Activated CD8-positive, alpha-beta memory T cell treated with anti-CD3 and anti-CD28 coated beads for 24 hours (primary cell): ENCODE results near the gene PLPPR3.

ENCODE experiments used
- DNase-seq: peaks from one replicate; pipeline ENCODE4 v3.0.0-alpha.2; 2020

The PLPPR3 gene, protein sequence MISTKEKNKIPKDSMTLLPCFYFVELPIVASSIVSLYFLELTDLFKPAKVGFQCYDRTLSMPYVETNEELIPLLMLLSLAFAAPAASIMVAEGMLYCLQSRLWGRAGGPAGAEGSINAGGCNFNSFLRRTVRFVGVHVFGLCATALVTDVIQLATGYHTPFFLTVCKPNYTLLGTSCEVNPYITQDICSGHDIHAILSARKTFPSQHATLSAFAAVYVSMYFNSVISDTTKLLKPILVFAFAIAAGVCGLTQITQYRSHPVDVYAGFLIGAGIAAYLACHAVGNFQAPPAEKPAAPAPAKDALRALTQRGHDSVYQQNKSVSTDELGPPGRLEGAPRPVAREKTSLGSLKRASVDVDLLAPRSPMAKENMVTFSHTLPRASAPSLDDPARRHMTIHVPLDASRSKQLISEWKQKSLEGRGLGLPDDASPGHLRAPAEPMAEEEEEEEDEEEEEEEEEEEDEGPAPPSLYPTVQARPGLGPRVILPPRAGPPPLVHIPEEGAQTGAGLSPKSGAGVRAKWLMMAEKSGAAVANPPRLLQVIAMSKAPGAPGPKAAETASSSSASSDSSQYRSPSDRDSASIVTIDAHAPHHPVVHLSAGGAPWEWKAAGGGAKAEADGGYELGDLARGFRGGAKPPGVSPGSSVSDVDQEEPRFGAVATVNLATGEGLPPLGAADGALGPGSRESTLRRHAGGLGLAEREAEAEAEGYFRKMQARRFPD

DNA sequence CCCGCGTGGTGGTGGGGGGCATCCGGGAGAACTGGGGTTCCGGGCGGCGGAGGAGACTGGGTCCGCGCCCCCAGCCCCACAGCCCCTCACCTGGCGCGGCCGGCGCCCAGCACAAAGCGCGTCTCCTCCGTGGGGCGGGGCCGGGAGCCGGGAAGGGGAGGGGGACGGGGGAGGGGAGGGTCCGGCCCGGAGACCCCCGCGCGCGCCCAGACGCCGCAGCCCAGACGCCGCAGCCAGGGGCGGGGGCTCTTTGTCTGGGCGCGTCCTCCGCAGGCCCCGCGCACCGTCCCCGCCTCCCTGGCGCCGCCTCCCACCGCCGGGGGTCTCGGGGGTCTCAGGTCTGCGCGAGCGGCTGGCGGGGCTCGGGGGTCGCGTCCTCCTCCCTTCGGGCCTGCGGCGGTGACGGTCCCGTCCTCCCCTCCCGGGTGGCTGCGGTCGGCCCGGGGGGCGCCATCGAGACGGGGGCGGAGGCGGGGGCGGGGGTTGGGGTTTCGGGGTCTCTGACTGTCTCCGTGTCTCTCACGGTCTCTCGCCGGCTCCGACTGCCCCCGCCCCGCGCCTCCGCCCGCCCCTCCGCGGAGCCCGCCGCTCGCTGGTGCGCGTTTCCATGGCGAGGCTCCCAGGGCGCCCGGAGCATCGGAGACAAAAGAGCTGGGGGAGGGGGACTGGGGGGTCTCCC, at the start of gene PLPPR3:
Gene PLPPR3 (minus strand): TSS at position 131 of the 679 bp plus-strand sequence. CDS start 396 bp downstream, outside the sequence.
- no peak for DNase-seq

DNA sequence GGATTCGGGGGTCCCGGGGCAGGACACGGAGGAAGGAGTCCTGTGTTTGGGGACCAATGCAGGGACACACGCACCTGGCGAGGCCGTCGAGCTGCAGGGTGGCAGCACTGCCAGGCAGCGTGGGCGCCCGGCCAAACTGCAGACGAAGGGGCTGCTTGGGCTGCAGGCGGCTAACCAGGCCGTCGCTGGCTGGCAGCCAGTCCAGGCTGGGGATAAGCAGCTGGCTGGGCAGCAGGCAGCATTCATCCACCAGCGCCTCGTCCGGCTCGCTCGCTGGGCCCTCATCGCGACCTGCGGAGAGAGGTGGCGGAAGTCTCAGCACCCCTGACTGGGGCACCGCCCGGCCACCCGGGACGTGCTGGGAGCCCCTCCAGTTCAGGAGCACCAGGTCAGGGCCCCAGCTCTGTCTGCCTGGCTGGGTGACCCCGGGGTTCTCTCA, 49.2 kb upstream of the PLPPR3 start:
- DNase-seq = no peak

DNA sequence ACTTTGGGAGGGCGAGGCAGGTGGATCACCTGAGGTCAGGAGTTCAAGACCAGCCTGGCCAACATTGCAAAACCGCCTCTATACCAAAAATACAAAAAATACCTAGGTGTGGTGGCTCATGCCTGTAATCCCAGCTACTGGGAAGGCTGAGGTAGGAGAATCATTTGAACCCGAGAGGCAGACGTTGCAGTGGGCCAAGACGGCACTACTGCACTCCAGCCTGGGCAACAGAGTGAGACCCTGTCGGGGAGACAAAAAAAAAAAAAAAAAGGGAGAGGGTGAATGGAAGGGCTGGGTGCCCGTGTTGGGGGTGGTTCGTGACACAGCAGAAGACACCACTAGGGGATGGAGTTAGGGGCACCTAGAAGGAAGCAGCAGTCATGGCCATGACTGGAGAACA, 48.6 kb upstream of the PLPPR3 start:
- DNase-seq = no peak

DNA sequence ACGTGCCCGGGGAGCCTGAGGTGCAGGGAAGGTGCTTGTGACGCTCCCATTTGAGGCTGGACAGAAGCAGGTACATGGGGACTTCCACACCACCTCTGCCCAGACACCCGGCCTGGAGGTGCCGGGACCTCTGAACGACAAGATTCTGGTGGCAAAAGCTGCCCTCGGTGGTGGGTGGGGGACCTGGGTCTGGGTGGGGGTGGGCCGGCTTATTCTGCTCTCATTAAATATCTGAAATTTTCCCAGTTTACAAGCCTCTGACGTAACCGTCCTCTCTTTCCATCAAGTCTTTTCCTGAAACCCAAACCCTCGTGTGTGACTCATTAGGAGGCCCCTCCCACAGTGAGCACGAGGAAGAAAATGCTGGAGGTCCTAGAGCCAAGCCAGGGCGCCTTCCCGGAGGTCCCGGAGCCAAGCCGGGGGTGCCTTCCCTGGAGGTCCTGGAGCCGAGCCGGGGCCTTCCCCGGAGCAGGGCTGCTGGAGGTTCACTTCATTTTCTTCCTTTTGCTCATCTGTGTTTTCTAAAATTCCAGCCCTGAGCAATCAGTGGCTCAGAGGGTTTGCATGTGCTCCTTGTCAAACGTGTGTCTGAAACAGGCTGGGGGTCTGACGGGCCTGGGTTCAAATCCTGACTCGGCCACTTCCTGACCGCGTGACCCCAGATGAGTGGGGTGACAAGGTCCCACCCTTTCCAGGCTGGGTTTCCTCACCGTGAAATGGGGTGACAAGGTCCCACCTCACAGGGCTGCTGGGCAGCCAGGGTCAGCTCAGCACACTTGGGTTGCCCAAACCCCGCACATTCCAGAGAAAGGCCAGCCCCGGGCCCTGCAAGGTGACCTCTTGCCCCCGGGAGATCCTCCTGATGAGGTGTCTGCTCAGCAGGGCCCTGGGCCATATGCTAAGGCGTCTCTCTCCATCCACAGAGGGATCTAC, 47.8 kb upstream of the PLPPR3 start:
- DNase-seq = no peak

DNA sequence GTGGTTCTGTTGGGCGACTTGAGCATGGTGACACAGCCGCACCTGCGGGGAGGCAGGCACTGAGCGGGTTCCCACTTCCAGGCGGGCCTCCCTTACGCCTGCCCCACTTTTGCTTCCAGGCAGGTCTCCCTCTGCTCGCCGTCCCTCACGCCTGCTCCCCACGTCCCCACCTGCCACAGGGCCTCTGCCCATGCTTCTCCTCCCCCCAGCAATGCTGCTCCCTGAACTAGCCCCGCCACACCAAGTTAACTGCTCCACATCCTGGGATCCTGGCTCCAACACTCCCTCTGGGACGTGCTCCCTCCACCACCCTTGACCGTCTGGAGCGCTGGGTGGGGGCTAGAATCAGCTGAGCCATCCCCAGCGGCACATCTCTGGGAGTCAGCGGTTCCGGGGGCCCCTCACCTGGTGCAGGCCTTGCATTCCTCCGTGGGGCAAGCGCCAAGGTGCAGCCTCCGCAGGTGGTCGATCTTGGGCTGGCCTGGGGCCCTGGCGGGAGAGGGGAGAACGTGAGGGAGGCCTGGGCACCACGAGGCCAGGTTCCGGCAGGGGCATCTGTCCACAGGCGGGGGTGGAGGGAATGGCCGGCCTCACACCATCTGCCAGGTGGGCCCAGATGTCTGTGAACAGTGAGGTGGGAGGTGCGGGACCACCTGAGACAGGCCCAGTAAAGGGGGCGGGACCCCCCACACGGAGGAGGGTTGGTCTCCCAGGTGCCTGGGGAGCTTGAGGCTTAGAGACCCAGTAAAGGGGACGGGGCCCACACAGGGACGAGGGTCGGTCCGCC, 46.9 kb upstream of the PLPPR3 start:
- DNase-seq = no peak

DNA sequence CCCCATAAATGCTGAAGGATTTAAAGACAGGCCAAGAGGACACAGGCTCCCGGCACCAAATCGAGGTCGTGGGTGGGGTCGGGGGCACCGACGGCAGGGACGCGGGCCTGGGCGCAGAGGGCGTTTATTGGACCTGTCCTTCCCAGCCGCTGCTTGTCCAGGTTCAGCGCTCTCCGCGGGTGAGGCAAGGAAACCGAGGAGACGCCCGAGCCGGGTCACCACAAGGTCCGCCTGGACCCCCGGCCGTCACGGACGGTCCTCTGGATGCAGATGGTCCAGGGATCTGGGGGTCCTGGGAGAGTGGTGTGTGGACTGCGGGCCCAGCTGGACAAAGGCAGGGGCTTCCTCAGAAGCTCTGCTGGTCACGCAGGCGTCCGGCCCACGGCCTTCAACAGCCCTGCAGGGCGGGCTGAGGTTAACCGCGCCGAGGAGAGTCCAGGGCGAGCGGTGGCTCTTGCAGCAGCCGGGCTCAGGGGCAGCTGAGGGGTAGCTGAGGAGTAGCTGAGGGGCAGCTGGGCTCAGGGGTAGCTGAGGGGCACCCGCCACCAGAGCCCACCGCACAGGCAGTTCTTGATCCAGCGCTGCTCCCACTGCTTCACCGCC, 46.2 kb upstream of the PLPPR3 start:
- DNase-seq = no peak

DNA sequence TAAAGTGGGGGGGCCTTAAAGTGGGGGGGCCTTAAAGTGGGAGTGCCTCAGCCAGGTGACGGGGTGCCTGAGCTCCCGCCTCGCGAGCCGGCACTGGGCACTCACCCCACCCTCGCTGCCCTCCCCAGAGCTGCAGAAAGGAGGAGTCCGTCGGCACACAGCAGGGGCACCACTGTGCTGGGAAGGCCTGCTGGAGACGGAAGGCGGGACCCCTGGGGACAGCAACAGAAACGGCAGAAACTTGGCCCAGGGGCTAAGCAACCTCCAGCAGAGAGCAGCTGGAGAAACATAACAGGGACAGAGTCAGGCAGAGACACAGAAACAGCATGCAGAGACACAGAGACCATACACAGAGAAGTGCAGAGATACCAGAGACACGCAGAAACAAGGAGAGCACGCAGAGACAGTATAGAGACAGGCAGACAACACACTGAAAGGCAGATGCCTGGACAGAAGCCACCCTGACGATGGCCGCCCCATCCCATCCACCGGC, 45.6 kb upstream of the PLPPR3 start:
- no peak for DNase-seq

DNA sequence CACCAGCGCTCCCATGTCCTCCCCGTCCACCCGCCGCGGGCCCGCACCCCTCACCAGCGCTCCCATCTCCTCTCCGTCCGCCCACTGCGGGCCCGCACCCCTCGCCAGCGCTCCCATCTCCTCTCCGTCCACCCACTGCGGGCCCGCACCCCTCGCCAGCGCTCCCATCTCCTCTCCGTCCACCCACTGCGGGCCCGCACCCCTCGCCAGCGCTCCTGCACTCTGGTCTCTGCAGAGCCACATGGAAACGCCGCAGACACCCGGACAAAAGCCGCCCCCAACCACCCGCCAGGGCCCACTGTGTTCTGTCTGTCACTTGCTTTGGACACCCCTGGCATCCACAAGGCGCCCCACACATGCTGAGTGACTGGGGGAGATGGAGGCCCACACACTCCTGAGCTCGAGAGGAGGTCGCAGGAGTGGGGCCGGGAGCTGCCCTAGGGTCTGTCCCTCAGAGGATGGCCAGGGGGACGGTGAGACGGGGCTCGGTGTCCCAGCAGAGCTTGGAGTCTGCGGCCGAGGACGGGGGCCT, 45.1 kb upstream of the PLPPR3 start:
- DNase-seq = no peak

DNA sequence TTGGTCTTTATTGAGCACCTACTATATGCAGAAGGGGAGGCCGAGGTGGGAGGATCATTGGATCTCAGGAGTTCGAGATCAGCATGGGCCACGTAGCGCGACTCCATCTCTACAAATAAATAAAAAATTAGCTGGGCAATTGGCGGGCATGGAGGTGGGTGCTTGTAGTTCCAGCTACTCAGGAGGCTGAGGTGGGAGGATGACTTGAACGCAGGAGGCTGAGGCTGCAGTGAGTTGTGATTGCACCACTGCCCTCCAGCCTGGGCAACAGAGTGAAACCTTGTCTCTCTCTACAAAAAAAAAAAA, 41.5 kb upstream of the PLPPR3 start:
- DNase-seq = no peak

DNA sequence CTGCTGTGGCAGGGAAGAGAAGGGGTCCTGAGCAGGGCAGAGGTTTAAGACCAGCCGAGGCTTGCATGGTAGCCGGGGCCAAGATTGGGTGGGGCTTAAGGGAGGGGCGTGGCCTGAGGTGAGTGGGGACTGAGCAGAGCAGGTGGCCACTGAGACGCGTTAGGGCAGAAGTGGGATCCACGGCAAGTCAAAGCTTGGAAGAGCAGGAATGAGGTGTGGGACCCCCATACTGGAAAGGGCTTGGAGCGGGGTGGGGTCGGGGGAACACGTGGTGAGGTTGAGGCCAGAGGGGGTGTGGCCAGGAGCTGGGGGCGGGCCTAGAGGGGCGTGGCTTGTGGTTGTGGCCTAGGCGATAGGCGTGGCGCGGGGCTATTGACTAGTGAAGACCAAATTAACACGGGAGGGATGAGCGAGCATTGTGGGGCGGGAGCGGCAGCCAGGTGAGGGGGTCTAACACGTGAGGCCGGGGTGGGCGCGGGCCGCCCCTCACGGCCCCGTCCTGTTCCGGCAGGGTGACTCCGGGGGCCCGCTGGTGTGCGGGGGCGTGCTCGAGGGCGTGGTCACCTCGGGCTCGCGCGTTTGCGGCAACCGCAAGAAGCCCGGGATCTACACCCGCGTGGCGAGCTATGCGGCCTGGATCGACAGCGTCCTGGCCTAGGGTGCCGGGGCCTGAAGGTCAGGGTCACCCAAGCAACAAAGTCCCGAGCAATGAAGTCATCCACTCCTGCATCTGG, 41.0 kb upstream of the PLPPR3 start:
- DNase-seq = peak; percentile 90

DNA sequence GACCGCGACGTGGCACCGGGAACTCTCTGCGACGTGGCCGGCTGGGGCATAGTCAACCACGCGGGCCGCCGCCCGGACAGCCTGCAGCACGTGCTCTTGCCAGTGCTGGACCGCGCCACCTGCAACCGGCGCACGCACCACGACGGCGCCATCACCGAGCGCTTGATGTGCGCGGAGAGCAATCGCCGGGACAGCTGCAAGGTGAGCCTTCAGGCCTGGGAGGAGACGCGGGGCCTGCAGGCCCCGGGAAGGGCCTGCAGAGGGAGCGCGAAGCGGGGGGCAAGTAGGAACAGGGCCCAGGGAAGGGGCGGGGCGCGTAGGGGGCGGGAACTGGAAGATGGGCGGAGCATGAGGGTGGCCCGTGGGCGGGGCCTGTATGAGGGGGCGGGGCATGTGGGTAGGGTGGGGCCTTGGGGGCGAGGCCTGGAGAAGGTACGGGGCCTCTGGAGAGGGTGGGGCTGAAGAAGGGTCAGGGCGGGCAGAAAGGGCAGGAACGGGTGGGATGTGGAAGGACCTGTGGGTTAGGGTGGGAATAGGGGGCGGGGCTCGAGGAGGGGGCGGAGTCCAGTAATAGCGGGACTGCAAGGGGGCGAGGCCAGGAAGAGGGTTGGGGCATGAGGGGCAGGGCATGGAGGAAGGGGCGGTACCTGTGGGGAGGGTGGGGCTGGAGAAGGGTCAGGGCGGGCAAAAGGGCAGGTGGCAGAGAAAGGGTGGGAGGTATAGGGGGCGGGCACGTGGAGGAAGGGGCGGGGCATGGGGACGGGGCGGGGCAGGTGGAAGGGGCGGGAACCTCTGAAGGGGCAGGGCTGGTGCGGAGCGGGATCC, 40.2 kb upstream of the PLPPR3 start:
- DNase-seq = peak; percentile 87

DNA sequence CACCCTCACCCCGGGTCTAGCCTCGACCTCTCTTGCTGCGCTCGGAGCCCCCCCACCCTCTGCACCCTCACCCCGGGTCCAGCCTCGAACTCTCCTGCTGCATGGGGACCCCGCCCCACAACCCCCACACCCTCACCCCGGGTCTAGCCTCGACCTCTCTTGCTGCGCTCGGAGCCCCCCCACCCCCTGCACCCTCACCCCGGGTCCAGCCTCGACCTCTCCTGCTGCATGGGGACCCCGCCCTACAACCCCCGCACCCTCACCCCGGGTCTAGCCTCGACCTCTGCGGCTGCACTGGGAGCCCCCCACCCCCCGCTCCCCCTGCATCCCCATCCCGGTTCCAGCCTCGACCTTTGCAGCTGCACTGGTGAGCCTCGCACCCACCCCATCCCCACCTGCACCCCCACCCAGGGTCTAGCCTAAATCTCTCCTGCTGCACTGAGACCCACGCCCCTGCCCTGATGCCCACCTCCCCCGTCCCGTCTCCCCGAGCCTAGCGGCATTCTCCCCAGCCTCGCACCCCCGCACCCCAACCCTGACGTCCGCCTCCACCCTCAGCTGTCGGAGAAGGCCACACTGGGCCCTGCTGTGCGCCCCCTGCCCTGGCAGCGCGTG, 39.5 kb upstream of the PLPPR3 start:
- no peak for DNase-seq

DNA sequence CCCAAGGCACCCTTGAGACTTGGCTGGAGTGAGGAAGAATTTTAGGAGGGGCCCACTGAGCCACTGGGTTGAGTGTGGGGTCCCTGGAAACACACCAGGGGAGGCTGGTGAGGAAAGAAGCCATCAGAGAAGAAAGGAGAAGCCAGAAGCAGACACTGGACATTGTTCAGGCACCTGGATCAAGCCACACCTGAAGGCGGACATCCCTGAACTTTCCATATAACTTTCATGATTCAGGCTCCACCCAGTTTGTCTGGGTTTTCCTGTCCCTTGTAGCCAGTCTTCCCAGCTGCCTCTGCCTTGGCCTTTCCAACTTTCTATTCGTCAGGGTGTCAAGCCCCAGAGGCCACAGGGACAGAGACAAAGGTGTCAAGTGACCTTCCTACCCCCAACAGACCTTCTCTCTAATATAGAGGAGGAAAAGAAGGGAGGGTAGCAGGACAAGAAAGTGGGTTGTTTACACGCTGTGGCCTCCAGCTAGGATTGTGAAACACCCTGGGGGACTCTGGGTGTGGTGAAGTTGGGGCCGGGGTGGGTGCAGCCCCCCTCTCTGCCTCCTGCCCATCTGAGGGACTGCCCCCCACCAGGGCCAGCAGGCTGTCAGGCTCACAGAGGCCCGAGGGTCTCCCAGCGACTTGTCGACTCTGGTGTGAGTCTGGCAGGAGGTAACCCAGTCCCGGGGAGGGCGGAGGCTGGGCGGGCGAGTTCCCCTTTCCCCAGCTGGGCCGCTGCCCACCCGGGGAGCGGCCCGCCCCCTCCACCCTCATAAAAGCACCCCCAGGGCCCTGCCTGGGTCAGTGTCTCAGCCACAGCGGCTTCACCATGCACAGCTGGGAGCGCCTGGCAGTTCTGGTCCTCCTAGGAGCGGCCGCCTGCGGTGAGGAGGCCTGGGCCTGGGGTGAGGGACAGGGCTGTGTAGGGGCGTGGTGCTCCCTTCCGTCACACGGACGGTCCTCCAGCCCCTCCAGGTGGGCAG, 37.4 kb upstream of the PLPPR3 start, which contains the start of gene CFD:
Gene CFD (plus strand): TSS at position 797 of the 976 bp plus-strand sequence. CDS start 26 bp downstream, at position 823.
- DNase-seq = no peak

DNA sequence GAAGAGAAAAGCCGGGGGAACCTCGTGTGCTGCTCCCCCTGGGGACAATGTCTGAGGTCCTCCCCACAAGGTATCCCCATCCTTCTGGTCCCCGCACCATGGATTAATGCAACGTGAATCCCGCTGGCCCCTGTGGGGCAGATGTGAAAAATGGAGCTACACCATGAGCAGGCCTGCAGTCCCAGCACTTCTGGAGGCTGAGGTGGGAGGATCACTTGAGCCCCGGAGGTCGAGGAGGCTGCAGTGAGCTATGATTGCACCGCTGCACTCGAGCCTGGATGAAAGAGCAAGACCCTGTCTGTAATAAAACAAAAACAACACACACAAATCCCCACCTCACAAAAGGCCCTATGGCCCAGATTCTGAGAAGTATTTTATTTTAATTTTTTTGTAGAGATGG, 36.5 kb upstream of the PLPPR3 start:
- DNase-seq = no peak

DNA sequence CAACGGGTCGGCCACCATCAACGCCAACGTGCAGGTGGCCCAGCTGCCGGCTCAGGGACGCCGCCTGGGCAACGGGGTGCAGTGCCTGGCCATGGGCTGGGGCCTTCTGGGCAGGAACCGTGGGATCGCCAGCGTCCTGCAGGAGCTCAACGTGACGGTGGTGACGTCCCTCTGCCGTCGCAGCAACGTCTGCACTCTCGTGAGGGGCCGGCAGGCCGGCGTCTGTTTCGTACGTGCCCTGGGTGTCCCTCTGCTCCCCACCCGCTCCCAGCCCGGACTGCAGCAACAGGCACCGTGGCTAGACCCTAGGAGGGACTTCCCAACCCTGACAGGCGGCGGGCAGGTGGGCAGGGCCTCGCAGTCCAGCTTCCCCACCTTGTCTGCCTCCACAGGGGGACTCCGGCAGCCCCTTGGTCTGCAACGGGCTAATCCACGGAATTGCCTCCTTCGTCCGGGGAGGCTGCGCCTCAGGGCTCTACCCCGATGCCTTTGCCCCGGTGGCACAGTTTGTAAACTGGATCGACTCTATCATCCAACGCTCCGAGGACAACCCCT, 33.9 kb upstream of the PLPPR3 start:
- DNase-seq = no peak

DNA sequence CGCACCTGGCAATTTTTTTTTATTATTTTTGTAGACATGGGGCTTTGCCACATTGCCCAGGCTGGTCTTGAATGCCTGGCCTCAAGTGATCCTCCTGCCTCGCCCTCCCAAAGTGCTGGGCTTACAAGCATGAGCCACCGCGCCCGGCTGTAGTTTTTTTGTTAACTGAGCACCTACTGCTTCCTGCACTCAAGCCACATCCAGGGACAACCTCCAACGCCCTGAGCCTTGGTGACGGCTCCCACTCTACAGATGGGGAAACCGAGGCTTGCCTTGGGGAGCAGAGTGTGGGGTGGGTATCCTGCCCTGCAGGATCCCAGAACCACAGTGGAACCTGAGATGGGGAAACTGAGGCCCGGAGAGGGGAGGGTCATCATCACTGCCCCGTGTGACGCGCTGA, 33.4 kb upstream of the PLPPR3 start:
- no peak for DNase-seq

DNA sequence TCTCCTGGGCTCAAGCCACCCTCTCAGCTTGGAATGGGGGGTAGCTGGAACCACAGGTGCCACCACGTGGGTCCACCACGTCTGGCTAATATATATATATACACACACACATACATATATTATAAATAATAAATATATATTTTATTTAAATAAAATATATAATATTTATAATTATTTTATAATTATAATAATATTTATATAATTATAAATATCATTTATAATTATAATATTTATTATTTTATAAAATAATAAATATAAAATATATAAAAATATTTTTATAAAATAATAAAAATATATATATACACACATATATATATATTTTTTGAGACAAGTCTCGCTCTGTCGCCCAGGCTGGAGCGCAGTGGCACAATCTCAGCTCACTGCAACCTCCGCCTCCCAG, 32.8 kb upstream of the PLPPR3 start:
- DNase-seq = no peak
